Measurements from ENCODE around the gene CPNE6.

DNA sequence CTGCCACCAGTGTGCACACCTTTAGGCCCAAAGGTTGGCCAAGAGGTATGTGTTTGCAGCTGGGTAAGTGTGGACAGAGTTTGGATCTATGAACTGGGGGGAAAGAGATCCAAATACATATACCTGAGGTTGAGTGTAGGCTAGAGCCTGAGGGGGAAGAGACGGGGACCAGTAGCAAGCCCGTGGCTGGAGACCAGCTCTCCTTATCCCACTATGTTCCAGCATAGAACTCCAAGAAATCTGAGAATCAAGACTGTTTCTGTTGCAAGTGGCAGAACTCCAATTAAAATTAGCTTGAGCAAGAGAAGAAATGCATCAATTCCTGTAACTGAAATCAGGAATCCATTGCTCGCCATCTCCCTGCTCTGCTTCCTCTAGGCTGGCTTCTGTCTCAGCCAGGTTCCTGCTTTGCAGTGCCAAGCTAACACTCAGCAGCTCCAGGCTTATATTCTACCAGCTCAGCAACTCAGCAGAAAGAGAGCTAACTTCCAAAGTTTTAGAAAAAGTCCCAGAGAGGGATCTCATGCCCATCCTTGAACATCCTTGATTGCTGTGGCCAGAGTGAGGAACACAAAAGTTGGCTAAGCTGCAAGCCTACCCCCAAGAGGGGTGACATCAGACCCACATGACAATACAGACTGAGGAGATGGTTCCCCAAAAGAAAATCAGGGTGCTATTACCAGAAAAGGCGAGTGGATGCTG, 21.3 kb downstream of the CPNE6 start:
- TF ChIP-seq HHEX (CRISPR knock-in tag; IDR thresholded peaks at IDR 0.05) (no peak), BRCA1 (CRISPR knock-in tag; IDR thresholded peaks at IDR 0.05) (no peak), CEBPB (IDR thresholded peaks at IDR 0.05; ENCODE audit: borderline replicate concordance, low read depth, low read length) (no peak), ZNF558 (CRISPR knock-in tag; IDR thresholded peaks at IDR 0.05; ENCODE audit: borderline replicate concordance) (no peak), ZBTB8A (CRISPR knock-in tag; IDR thresholded peaks at IDR 0.05; ENCODE audit: borderline replicate concordance, low read depth) (peak; percentile 94), THYN1 (CRISPR knock-in tag; IDR thresholded peaks at IDR 0.05; ENCODE audit: borderline replicate concordance, low read depth) (no peak), ZNF331 (CRISPR knock-in tag; IDR thresholded peaks at IDR 0.05) (no peak), POLR2A (IDR thresholded peaks at IDR 0.05; ENCODE audit: insufficient read depth in 1 of 2, low read depth in 2 of 2, low read length in 2 of 2) (0 out of 4 replicates have a peak, but pooled peaks of 1 of the 2 experiments have one; percentile 3), SMAD1 (CRISPR knock-in tag; IDR thresholded peaks at IDR 0.05; ENCODE audit: borderline replicate concordance, low read depth) (no peak), ZBTB20 (CRISPR knock-in tag; IDR thresholded peaks at IDR 0.05; ENCODE audit: borderline replicate concordance, low read depth) (no peak)
- TF ChIP-seq, protein P1, sequence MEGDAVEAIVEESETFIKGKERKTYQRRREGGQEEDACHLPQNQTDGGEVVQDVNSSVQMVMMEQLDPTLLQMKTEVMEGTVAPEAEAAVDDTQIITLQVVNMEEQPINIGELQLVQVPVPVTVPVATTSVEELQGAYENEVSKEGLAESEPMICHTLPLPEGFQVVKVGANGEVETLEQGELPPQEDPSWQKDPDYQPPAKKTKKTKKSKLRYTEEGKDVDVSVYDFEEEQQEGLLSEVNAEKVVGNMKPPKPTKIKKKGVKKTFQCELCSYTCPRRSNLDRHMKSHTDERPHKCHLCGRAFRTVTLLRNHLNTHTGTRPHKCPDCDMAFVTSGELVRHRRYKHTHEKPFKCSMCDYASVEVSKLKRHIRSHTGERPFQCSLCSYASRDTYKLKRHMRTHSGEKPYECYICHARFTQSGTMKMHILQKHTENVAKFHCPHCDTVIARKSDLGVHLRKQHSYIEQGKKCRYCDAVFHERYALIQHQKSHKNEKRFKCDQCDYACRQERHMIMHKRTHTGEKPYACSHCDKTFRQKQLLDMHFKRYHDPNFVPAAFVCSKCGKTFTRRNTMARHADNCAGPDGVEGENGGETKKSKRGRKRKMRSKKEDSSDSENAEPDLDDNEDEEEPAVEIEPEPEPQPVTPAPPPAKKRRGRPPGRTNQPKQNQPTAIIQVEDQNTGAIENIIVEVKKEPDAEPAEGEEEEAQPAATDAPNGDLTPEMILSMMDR (CRISPR knock-in tag; IDR thresholded peaks at IDR 0.05): no peak
- TF ChIP-seq, protein P2, sequence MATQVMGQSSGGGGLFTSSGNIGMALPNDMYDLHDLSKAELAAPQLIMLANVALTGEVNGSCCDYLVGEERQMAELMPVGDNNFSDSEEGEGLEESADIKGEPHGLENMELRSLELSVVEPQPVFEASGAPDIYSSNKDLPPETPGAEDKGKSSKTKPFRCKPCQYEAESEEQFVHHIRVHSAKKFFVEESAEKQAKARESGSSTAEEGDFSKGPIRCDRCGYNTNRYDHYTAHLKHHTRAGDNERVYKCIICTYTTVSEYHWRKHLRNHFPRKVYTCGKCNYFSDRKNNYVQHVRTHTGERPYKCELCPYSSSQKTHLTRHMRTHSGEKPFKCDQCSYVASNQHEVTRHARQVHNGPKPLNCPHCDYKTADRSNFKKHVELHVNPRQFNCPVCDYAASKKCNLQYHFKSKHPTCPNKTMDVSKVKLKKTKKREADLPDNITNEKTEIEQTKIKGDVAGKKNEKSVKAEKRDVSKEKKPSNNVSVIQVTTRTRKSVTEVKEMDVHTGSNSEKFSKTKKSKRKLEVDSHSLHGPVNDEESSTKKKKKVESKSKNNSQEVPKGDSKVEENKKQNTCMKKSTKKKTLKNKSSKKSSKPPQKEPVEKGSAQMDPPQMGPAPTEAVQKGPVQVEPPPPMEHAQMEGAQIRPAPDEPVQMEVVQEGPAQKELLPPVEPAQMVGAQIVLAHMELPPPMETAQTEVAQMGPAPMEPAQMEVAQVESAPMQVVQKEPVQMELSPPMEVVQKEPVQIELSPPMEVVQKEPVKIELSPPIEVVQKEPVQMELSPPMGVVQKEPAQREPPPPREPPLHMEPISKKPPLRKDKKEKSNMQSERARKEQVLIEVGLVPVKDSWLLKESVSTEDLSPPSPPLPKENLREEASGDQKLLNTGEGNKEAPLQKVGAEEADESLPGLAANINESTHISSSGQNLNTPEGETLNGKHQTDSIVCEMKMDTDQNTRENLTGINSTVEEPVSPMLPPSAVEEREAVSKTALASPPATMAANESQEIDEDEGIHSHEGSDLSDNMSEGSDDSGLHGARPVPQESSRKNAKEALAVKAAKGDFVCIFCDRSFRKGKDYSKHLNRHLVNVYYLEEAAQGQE (IDR thresholded peaks at IDR 0.05; ENCODE audit: borderline replicate concordance in 1 of 2, low read depth in 1 of 2, low read length in 2 of 2): no peak

Data from HepG2 (cell line).